CD14-positive monocyte (primary cell): ENCODE results near the gene FXYD3. TPM values are rescaled to one million over a fixed set of nuclear protein-coding genes. Genes with fewer than 3 reads are reported as not detected.

ENCODE experiments used
- DNase-seq, 3 donors: peaks; one replicate each; pipeline ENCODE4 v3.0.0-alpha.2; 2011 to 2022
- H2AFZ ChIP-seq: 2 replicates; pipeline ENCODE4 v1.6.0; 2012; ENCODE audit warnings: mild to moderate bottlenecking, low read depth, low read length, inconsistent platforms; ENCODE audit not compliant: insufficient read depth, poor library complexity, severe bottlenecking
- H3K27ac ChIP-seq, 2 donors: 1 replicate in 1 of 2; 2 replicates in 1 of 2; pipeline ENCODE4 v1.5.1; 2012 to 2013; ENCODE audit warnings: low read length in 2 of 2, control low read depth in 1 of 2, inconsistent platforms in 1 of 2, low read depth in 1 of 2, mild to moderate bottlenecking in 1 of 2
- H3K27me3 ChIP-seq, 2 donors: one replicate each; pipeline versions ENCODE4 v1.6.0 to v1.6.1; 2011 to 2013; ENCODE audit warnings: low read length in 2 of 2; ENCODE audit not compliant: control insufficient read depth in 2 of 2, insufficient read depth in 2 of 2
- H3K36me3 ChIP-seq, 2 donors: replicated peaks in 1 of 2; 1 replicate in 1 of 2; 2 replicates in 1 of 2; pipeline versions ENCODE4 v1.5.1 to v1.6.1; 2012 to 2013; ENCODE audit warnings: low read length in 2 of 2, control low read depth in 1 of 2, inconsistent platforms in 1 of 2, mild to moderate bottlenecking in 1 of 2; ENCODE audit not compliant: insufficient read depth in 2 of 2, control insufficient read depth in 1 of 2
- H3K4me1 ChIP-seq, 2 donors: 1 replicate in 1 of 2; 2 replicates in 1 of 2; pipeline versions ENCODE4 v1.5.1 to v1.6.1; 2012 to 2013; ENCODE audit warnings: low read length in 2 of 2, control low read depth in 1 of 2, inconsistent platforms in 1 of 2, mild to moderate bottlenecking in 1 of 2, moderate library complexity in 1 of 2; ENCODE audit not compliant: insufficient read depth in 2 of 2, control insufficient read depth in 1 of 2
- H3K4me2 ChIP-seq: replicated peaks from 2 replicates; pipeline ENCODE3; 2012; ENCODE audit warnings: low read length, moderate library complexity, mild to moderate bottlenecking; ENCODE audit not compliant: poor library complexity, severe bottlenecking; ENCODE audit errors: extremely low read depth
- H3K4me3 ChIP-seq, 3 experiments: fragments of 200-600 bp in 1 of 3; sonication (generic) in 1 of 3; replicated peaks in 1 of 3; 1 replicate in 2 of 3; 2 replicates in 1 of 3; pipeline ENCODE4 v1.5.1; 2011 to 2013; ENCODE audit warnings: low read length in 3 of 3, mild to moderate bottlenecking in 3 of 3, control low read depth in 2 of 3, low read depth in 2 of 3, inconsistent platforms in 1 of 3, moderate library complexity in 1 of 3
- H3K79me2 ChIP-seq: 2 replicates; pipeline ENCODE4 v1.6.0; 2012; ENCODE audit warnings: mild to moderate bottlenecking, control low read depth, inconsistent platforms, low read length, moderate library complexity; ENCODE audit not compliant: insufficient read depth
- H3K9ac ChIP-seq: 2 replicates; pipeline ENCODE4 v1.6.0; 2017; ENCODE audit warnings: low read length, mild to moderate bottlenecking; ENCODE audit not compliant: insufficient read depth, poor library complexity, severe bottlenecking
- H3K9me3 ChIP-seq, 2 donors: replicated peaks in 1 of 2; 1 replicate in 1 of 2; 2 replicates in 1 of 2; pipeline versions ENCODE4 v1.5.1 to v1.6.1; 2012 to 2013; ENCODE audit warnings: low read length in 2 of 2, control low read depth in 1 of 2; ENCODE audit not compliant: control insufficient read depth in 1 of 2, insufficient read depth in 1 of 2
- H4K20me1 ChIP-seq: 2 replicates; pipeline ENCODE4 v1.6.0; 2012; ENCODE audit warnings: mild to moderate bottlenecking, low read length, control low read depth, moderate library complexity; ENCODE audit not compliant: insufficient read depth
- H3K27ac Mint-ChIP-seq, 7 donors: one replicate each; pipeline ENCODE4 v1.8.0; 2020; ENCODE audit warnings: mild to moderate bottlenecking in 7 of 7, mixed read lengths in 7 of 7, moderate library complexity in 6 of 7, inconsistent platforms in 2 of 7
- H3K27me3 Mint-ChIP-seq, 3 donors: one replicate each; pipeline ENCODE4 v1.8.0; 2021 to 2022; ENCODE audit warnings: low read depth in 3 of 3, mild to moderate bottlenecking in 3 of 3, mixed read lengths in 3 of 3, moderate library complexity in 3 of 3, inconsistent platforms in 1 of 3
- H3K36me3 Mint-ChIP-seq, 2 donors: one replicate each; pipeline ENCODE4 v1.8.0; 2020; ENCODE audit warnings: mixed read lengths in 2 of 2, inconsistent platforms in 1 of 2, mild to moderate bottlenecking in 1 of 2
- H3K4me1 Mint-ChIP-seq: one replicate; pipeline ENCODE4 v1.8.0; 2020; ENCODE audit warnings: mild to moderate bottlenecking, mixed read lengths
- H3K4me3 Mint-ChIP-seq, 2 donors: one replicate each; pipeline ENCODE4 v1.8.0; 2020; ENCODE audit warnings: mild to moderate bottlenecking in 2 of 2, mixed read lengths in 2 of 2, moderate library complexity in 1 of 2
- H3K9me3 Mint-ChIP-seq, 7 donors: one replicate each; pipeline ENCODE4 v1.8.0; 2020 to 2022; ENCODE audit warnings: mixed read lengths in 7 of 7, mild to moderate bottlenecking in 6 of 7, moderate library complexity in 6 of 7, inconsistent platforms in 2 of 7
- WGBS: methylation state at CpG from one replicate; pipeline ENCODE4 v1.1.5; 2013; ENCODE audit warnings: missing lambda C conversion rate; ENCODE audit not compliant: insufficient coverage; 5-methylcytosine and 5-hydroxymethylcytosine counted together
- intact Hi-C, 2 donors: fragments of 100-400 bp; cut with micrococcal nuclease; formaldehyde crosslinking; loops; one replicate each; pipeline versions ENCODE4 v1.15.0 to v1.15.1; 2023
- polyA plus RNA-seq, 3 donors: library from polyadenylated mRNA; depleted of rRNA in 1 of 3; unstranded in 2 of 3; stranded (reverse) in 1 of 3; fragments of 300-500 nt in 2 of 3; fragments of >200 nt in 1 of 3; fragmentation: Illumina TruSeq in 2 of 3; gene quantifications; 1 replicate in 2 of 3; 2 replicates in 1 of 3; pipeline ENCODE4 v1.2.3, GENCODE V29; 2012 to 2021
- TF ChIP-seq, protein P1 (sequence below): fragments of 200-600 bp; IDR thresholded peaks from one replicate; pipeline ENCODE4 v1.8.0; 2022; ENCODE audit warnings: antibody characterized with exemption, mild to moderate bottlenecking

The FXYD3 gene
- polyA plus RNA-seq, 3 donors, result not detected

DNA sequence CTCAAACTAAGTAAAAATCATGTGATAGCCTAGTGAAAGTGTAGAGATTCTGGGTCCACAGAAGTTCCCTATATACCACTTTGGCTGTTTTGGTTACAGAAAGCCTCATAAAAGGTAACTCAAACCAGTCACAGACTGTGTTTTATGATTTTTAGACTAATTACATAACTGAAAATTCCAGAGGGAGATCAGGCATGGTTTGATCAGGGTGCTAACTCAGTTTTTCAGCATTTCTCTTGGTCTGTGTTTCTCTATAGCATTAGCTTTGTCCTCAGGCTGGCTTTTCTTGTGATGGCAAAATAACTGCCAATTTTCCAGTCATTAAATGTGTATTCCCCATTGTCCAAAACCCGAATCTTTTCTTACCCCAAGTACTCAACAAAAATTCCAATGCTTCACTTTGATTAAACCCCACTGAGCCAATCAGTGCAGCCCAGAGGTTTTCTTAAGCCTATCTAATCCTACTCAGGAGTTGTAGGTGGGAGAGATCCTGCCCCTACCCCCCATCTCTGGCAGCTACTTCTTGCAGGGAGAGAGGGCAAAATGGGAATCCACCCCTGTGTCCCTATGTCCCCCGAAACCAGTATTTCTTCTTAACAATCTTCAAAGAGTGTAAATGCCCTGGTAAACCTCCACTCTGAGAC lies 8.6 kb upstream of the FXYD3 start:
- H3K27me3 Mint-ChIP-seq, result peaks cover 4 to 11% (median 5%) of the 10 kb centered on the region in 3 donors
- peaks cover 0 to 9% (median 2%) of the 10 kb centered on the region in 7 donors for H3K9me3 Mint-ChIP-seq
- Histone ChIP-seq H3K4me1 (no peaks in the 10 kb centered on the region), H3K27me3 (no peaks in the 10 kb centered on the region), H3K9ac (no peak overlapping the region), H3K36me3 (no peaks in the 10 kb centered on the region), H4K20me1 (no peaks in the 10 kb centered on the region), H3K79me2 (no peaks in the 10 kb centered on the region), H3K27ac (no peak overlapping the region), H2AFZ (no peak overlapping the region), H3K9me3 (peaks cover 12 to 17% of the 10 kb centered on the region in 2 donors), H3K4me2 (no peak overlapping the region), H3K4me3 (no peak overlapping the region)
- H3K4me3 Mint-ChIP-seq, result no peak overlapping the region
- intact Hi-C loops, result no loop called here
- TF ChIP-seq, protein P1, sequence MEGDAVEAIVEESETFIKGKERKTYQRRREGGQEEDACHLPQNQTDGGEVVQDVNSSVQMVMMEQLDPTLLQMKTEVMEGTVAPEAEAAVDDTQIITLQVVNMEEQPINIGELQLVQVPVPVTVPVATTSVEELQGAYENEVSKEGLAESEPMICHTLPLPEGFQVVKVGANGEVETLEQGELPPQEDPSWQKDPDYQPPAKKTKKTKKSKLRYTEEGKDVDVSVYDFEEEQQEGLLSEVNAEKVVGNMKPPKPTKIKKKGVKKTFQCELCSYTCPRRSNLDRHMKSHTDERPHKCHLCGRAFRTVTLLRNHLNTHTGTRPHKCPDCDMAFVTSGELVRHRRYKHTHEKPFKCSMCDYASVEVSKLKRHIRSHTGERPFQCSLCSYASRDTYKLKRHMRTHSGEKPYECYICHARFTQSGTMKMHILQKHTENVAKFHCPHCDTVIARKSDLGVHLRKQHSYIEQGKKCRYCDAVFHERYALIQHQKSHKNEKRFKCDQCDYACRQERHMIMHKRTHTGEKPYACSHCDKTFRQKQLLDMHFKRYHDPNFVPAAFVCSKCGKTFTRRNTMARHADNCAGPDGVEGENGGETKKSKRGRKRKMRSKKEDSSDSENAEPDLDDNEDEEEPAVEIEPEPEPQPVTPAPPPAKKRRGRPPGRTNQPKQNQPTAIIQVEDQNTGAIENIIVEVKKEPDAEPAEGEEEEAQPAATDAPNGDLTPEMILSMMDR, result no peak
- H3K36me3 Mint-ChIP-seq, result no peaks in the 10 kb centered on the region
- no peak overlapping the region for H3K27ac Mint-ChIP-seq
- no peak for DNase-seq
- no CpG with 5 or more reads among the region's 2 CpGs for WGBS
- no peaks in the 10 kb centered on the region for H3K4me1 Mint-ChIP-seq

DNA sequence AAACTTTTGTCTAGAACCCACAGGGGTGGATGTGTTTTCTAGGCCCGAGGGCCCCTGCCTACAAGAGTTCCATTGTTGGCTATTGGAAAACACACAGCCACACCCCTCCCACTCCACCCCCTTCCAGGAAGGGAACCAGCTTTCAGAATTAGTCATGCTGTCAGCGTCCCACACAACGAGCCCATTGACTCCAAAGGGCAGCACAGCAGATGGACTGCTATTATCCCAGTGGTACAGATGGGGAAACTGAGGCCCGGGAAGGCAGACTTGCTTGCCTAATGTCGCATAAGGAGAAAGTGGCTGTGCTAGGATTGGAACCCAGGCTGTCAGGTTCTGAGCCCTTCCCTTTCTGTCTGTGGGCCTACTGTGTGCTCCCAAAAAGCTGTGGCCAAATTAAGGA lies 8.1 kb upstream of the FXYD3 start:
- no peak for DNase-seq
- intact Hi-C loops, result no loop called here
- Histone ChIP-seq H4K20me1 (no peaks in the 10 kb centered on the region), H3K4me1 (no peaks in the 10 kb centered on the region), H3K27me3 (no peaks in the 10 kb centered on the region), H3K4me3 (no peak overlapping the region), H2AFZ (no peak overlapping the region), H3K79me2 (no peaks in the 10 kb centered on the region), H3K27ac (no peak overlapping the region), H3K9me3 (peaks cover 12 to 17% of the 10 kb centered on the region in 2 donors), H3K9ac (no peak overlapping the region), H3K4me2 (no peak overlapping the region), H3K36me3 (no peaks in the 10 kb centered on the region)
- 25% methylated on average over 5 of the region's 5 CpGs for WGBS
- Mint-ChIP-seq H3K4me3 (no peak overlapping the region), H3K36me3 (no peaks in the 10 kb centered on the region), H3K27ac (no peak overlapping the region), H3K27me3 (peaks cover 4 to 11% (median 5%) of the 10 kb centered on the region in 3 donors), H3K9me3 (peaks cover 0 to 9% (median 2%) of the 10 kb centered on the region in 7 donors), H3K4me1 (no peaks in the 10 kb centered on the region)
- TF ChIP-seq, protein P1, result no peak
